Astrocyte (in vitro differentiated cells and primary cell): ENCODE results near the gene TNRC6C. TPM values are rescaled to one million over a fixed set of nuclear protein-coding genes. Genes with fewer than 3 reads are reported as not detected.

Experiments used
- DNase-seq: peaks from one replicate; pipeline ENCODE4 v3.0.0-alpha.2; 2010; ENCODE audit warnings: low read depth
- FAIRE-seq: peaks from 2 replicates; lab custom pipeline; 2011; peaks lifted over from hg19 to GRCh38; lab: Jason Lieb, UNC
- H2AFZ ChIP-seq: 2 replicates; pipeline ENCODE4 v1.6.0; 2012; ENCODE audit warnings: low read depth, low read length, inconsistent platforms
- H3K27ac ChIP-seq: 2 replicates; pipeline ENCODE4 v1.5.1; 2011; ENCODE audit warnings: low read depth, low read length, inconsistent platforms
- H3K27me3 ChIP-seq: 2 replicates; pipeline ENCODE4 v1.6.0; 2011; ENCODE audit warnings: low read length, inconsistent platforms; ENCODE audit not compliant: insufficient read depth
- H3K36me3 ChIP-seq: 2 replicates; pipeline ENCODE4 v1.5.1; 2011; ENCODE audit warnings: low read length, inconsistent platforms; ENCODE audit not compliant: insufficient read depth
- H3K4me1 ChIP-seq: 2 replicates; pipeline ENCODE4 v1.5.1; 2011; ENCODE audit warnings: low read length, inconsistent platforms; ENCODE audit not compliant: insufficient read depth
- H3K4me2 ChIP-seq: 2 replicates; pipeline ENCODE4 v1.6.0; 2012; ENCODE audit warnings: low read length, inconsistent platforms
- H3K4me3 ChIP-seq: 2 replicates; pipeline ENCODE4 v1.5.1; 2011; ENCODE audit warnings: low read depth, mild to moderate bottlenecking, low read length, inconsistent platforms; ENCODE audit not compliant: insufficient read depth
- H3K79me2 ChIP-seq: 2 replicates; pipeline ENCODE4 v1.6.0; 2012; ENCODE audit warnings: mild to moderate bottlenecking, low read length, inconsistent platforms; ENCODE audit not compliant: insufficient read depth
- H3K9ac ChIP-seq: 2 replicates; pipeline ENCODE4 v1.6.0; 2012; ENCODE audit warnings: mild to moderate bottlenecking, low read length, inconsistent platforms
- H3K9me3 ChIP-seq: 2 replicates; pipeline ENCODE4 v1.5.1; 2012; ENCODE audit warnings: low read depth, mild to moderate bottlenecking, low read length, inconsistent platforms; ENCODE audit not compliant: insufficient read depth
- H4K20me1 ChIP-seq: 2 replicates; pipeline ENCODE4 v1.6.0; 2012; ENCODE audit warnings: low read length, inconsistent platforms; ENCODE audit not compliant: insufficient read depth
- H3K27ac Mint-ChIP-seq: one replicate; pipeline ENCODE4 v1.8.0; 2021; ENCODE audit warnings: mild to moderate bottlenecking, mixed read lengths; ENCODE audit not compliant: unreplicated experiment
- H3K27me3 Mint-ChIP-seq: one replicate; pipeline ENCODE4 v1.8.0; 2021; ENCODE audit warnings: low read depth, mixed read lengths; ENCODE audit not compliant: unreplicated experiment
- H3K36me3 Mint-ChIP-seq: one replicate; pipeline ENCODE4 v1.8.0; 2021; ENCODE audit warnings: low read depth, mixed read lengths; ENCODE audit not compliant: unreplicated experiment
- H3K4me1 Mint-ChIP-seq: one replicate; pipeline ENCODE4 v1.8.0; 2021; ENCODE audit warnings: low read depth, mixed read lengths; ENCODE audit not compliant: unreplicated experiment
- H3K4me3 Mint-ChIP-seq: one replicate; pipeline ENCODE4 v1.8.0; 2021; ENCODE audit warnings: mild to moderate bottlenecking, moderate library complexity, mixed read lengths; ENCODE audit not compliant: unreplicated experiment
- H3K9me3 Mint-ChIP-seq: one replicate; pipeline ENCODE4 v1.8.0; 2021; ENCODE audit warnings: mild to moderate bottlenecking, mixed read lengths; ENCODE audit not compliant: unreplicated experiment
- EZH2 ChIP-seq: IDR thresholded peaks from 2 replicates; pipeline ENCODE4 v1.6.1; 2012; ENCODE audit warnings: mild to moderate bottlenecking, low read length, inconsistent platforms; ENCODE audit not compliant: insufficient read depth
- total RNA-seq: library from RNA; stranded (reverse); gene quantifications from 2 replicates; pipeline ENCODE4 v1.2.1, GENCODE V29; 2021
- TF ChIP-seq, protein P1 (sequence below): IDR thresholded peaks from 2 replicates; pipeline ENCODE4 v1.5.1; 2011; ENCODE audit warnings: low read depth, mild to moderate bottlenecking, inconsistent platforms, low read length, moderate library complexity; ENCODE audit not compliant: insufficient read depth

Gene TNRC6C
- total RNA-seq, 1 donor from 2014 or later, result 7.3 TPM

DNA sequence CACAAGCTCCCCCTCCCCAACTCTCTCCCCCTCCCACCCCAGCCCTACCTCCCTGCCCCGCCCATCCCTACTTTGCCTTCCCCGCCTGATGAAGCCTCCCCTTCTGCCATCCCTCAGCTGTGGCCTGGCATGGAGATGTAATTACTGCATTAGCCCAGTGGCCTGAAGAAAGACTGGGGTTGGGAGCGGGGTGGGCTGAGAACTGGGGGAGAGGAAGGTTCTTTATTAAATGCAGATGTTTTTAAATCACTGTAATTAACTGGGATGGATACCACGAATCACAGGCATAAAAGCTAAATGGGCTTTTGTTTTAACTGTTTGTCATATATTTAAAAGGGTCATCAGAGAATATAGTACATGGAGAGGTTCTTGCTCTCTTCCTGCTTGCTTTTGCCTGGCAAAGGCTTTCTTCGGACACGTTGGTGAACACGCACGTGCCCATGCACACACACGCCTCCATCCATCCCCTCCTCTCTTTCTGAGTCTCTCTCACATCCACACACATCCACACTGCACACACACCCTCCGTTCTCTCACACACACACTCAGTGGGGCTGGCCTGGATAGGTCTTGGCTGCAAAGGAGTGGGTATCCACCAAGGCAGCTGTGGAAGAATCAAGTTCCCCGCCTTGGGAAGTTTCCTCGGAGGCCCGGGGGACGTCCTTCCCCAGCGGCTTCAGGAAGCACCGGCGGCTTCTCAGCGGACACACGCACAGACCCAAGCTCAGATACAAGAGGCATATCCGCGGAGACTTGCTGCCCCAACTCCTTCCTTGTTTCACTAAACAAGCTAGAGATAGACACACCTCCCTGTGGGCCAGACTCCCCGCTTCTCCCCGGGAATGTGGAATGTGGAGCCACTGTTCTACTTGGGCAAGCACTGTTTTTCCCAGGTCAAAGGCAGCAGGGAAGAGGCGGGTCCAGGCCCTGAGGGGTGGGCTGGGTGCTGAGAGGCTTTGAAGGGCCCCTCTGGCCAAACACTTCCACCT is 27.4 kb upstream of the TNRC6C start:
- Histone ChIP-seq H4K20me1 (no peaks in the 10 kb centered on the region), H3K9ac (no peak overlapping the region), H3K4me1 (no peaks in the 10 kb centered on the region), H3K36me3 (no peaks in the 10 kb centered on the region), H3K4me3 (no peak overlapping the region), H3K27me3 (peaks cover 31% of the 10 kb centered on the region), H3K4me2 (no peak overlapping the region), H3K27ac (no peak overlapping the region), H3K79me2 (no peaks in the 10 kb centered on the region), H2AFZ (no peak overlapping the region), H3K9me3 (no peaks in the 10 kb centered on the region)
- no peak for TF ChIP-seq EZH2
- TF ChIP-seq, protein P1, sequence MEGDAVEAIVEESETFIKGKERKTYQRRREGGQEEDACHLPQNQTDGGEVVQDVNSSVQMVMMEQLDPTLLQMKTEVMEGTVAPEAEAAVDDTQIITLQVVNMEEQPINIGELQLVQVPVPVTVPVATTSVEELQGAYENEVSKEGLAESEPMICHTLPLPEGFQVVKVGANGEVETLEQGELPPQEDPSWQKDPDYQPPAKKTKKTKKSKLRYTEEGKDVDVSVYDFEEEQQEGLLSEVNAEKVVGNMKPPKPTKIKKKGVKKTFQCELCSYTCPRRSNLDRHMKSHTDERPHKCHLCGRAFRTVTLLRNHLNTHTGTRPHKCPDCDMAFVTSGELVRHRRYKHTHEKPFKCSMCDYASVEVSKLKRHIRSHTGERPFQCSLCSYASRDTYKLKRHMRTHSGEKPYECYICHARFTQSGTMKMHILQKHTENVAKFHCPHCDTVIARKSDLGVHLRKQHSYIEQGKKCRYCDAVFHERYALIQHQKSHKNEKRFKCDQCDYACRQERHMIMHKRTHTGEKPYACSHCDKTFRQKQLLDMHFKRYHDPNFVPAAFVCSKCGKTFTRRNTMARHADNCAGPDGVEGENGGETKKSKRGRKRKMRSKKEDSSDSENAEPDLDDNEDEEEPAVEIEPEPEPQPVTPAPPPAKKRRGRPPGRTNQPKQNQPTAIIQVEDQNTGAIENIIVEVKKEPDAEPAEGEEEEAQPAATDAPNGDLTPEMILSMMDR, result no peak
- Mint-ChIP-seq H3K4me3 (no peak overlapping the region), H3K36me3 (no peaks in the 10 kb centered on the region), H3K4me1 (no peaks in the 10 kb centered on the region), H3K27ac (no peak overlapping the region), H3K27me3 (peaks cover 65% of the 10 kb centered on the region), H3K9me3 (no peaks in the 10 kb centered on the region)
- FAIRE-seq (no peak), DNase-seq (no peak)

DNA sequence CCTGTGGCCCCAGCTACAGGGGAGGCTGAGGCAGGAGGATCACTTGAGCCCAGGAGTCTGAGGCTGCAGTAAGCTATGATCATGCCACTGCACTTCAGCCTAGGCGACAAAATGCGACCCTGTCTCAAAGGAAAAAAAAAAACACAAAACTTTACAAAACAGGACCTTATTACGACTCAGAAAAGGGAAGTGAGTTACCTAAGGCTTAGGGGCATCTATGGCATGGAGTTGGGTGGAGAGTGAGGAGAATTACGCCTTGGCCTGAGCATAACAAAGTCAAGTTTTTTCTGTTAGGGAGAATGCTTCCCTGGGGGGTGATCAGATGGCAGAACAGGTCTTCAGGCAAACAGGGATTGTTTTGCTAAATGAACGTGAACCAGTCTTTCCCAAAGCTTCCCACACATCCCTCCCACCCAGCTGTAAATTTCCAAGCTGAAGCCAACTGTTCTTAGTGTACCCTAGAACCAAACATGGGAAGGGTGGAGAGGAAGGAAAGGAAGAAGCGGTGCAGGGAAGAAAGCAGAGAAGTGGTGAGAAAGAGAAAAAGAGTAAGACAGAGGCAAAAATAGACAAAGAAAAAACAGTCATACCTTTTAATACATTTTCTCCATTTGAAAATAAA is 24.6 kb upstream of the TNRC6C start:
- no peak overlapping the region for H3K4me3 Mint-ChIP-seq
- H3K4me1 Mint-ChIP-seq, result no peaks in the 10 kb centered on the region
- TF ChIP-seq EZH2, result no peak
- TF ChIP-seq, protein P1, result no peak
- H3K36me3 Mint-ChIP-seq, result no peaks in the 10 kb centered on the region
- Histone ChIP-seq H2AFZ (no peak overlapping the region), H3K4me1 (no peaks in the 10 kb centered on the region), H3K79me2 (no peaks in the 10 kb centered on the region), H4K20me1 (no peaks in the 10 kb centered on the region), H3K36me3 (no peaks in the 10 kb centered on the region), H3K9ac (no peak overlapping the region), H3K4me2 (no peak overlapping the region), H3K27me3 (peaks cover 23% of the 10 kb centered on the region), H3K27ac (no peak overlapping the region), H3K9me3 (no peaks in the 10 kb centered on the region), H3K4me3 (no peak overlapping the region)
- no peak for DNase-seq
- no peak for FAIRE-seq
- H3K27me3 Mint-ChIP-seq, result peaks cover 55% of the 10 kb centered on the region
- H3K27ac Mint-ChIP-seq, result no peak overlapping the region
- H3K9me3 Mint-ChIP-seq, result no peaks in the 10 kb centered on the region
